Endothelial cell of umbilical vein (primary cell): ENCODE data around the gene ZYX. TPM values are rescaled to one million over a fixed set of nuclear protein-coding genes. Genes with fewer than 3 reads are reported as not detected.

ENCODE experiments used
- BruUV-seq: library from RNA; stranded (reverse); fragments of 400-500 nt; replicated peaks from 2 replicates; lab custom pipeline; 2021; lab: Mats Ljungman, UMichigan
- CTCF ChIA-PET: fragments of 300-600, 350-600 bp; sonication (Branson Sonifier 250); formaldehyde crosslinking; loops from one replicate; lab custom pipeline; 2021; ENCODE audit warnings: antibody characterized with exemption, inconsistent platforms; lab: Charles Lee
- POLR2A ChIA-PET: fragments of 300-600, 350-600 bp; sonication (Branson Sonifier 250); formaldehyde crosslinking; loops from one replicate; lab custom pipeline; 2021; ENCODE audit warnings: antibody characterized with exemption, inconsistent platforms; lab: Charles Lee
- DNase-seq: peaks from one replicate; pipeline ENCODE4 v3.0.0-alpha.2; 2011; ENCODE audit warnings: low read depth, low spot score
- FAIRE-seq: peaks from 2 replicates; lab custom pipeline; 2011; peaks lifted over from hg19 to GRCh38; lab: Jason Lieb, UNC
- H2AFZ ChIP-seq: 2 replicates; pipeline ENCODE4 v1.6.0; 2012; ENCODE audit warnings: low read depth, low read length, control low read depth, inconsistent platforms
- H3K27ac ChIP-seq: 2 replicates; pipeline ENCODE4 v1.5.1; 2011; ENCODE audit warnings: low read depth, mild to moderate bottlenecking, control low read depth, low read length, moderate library complexity; ENCODE audit not compliant: insufficient read depth
- H3K27me3 ChIP-seq, 2 experiments: 2 replicates each; pipeline versions ENCODE4 v1.6.0 to v1.6.1; 2011; ENCODE audit warnings: low read length in 2 of 2, mixed read lengths in 1 of 2; ENCODE audit not compliant: control insufficient read depth in 2 of 2, insufficient read depth in 2 of 2
- H3K36me3 ChIP-seq, 2 experiments: 2 replicates in 1 of 2; 3 replicates in 1 of 2; pipeline ENCODE4 v1.5.1; 2011; ENCODE audit warnings: low read length in 2 of 2, mild to moderate bottlenecking in 1 of 2, moderate library complexity in 1 of 2; ENCODE audit not compliant: control insufficient read depth in 2 of 2, insufficient read depth in 2 of 2; ENCODE audit errors: extremely low read depth in 1 of 2
- H3K4me1 ChIP-seq: 3 replicates; pipeline ENCODE4 v1.5.1; 2011; ENCODE audit warnings: mild to moderate bottlenecking, low read length; ENCODE audit not compliant: control insufficient read depth, insufficient read depth; ENCODE audit errors: extremely low read depth
- H3K4me2 ChIP-seq: 2 replicates; pipeline ENCODE4 v1.6.1; 2011; ENCODE audit warnings: low read length, control low read depth, mixed read lengths; ENCODE audit not compliant: insufficient read depth
- H3K4me3 ChIP-seq, 3 experiments: fragments of 200-600 bp in 1 of 3; sonication (generic), shearing (Covaris generic) in 1 of 3; replicated peaks in 1 of 3; 2 replicates each; pipeline ENCODE4 v1.5.1; 2011 to 2016; ENCODE audit warnings: control low read depth in 3 of 3, low read length in 3 of 3, mild to moderate bottlenecking in 2 of 3, inconsistent platforms in 1 of 3, low read depth in 1 of 3, moderate library complexity in 1 of 3; ENCODE audit not compliant: insufficient read depth in 1 of 3
- H3K79me2 ChIP-seq: 2 replicates; pipeline ENCODE4 v1.6.0; 2012; ENCODE audit warnings: low read length, inconsistent platforms; ENCODE audit not compliant: control insufficient read depth, insufficient read depth
- H3K9ac ChIP-seq: replicated peaks from 2 replicates; pipeline ENCODE3; 2011; ENCODE audit warnings: low read length, control low read depth; ENCODE audit not compliant: insufficient read depth; ENCODE audit errors: extremely low read depth
- H3K9me1 ChIP-seq: replicated peaks from 3 replicates; pipeline ENCODE4 v1.6.0; 2011; ENCODE audit warnings: mild to moderate bottlenecking, low read length; ENCODE audit not compliant: control insufficient read depth, insufficient read depth; ENCODE audit errors: extremely low read depth
- H3K9me3 ChIP-seq: replicated peaks from 2 replicates; pipeline ENCODE4 v1.5.1; 2012; ENCODE audit warnings: low read length, inconsistent platforms; ENCODE audit not compliant: control insufficient read depth, insufficient read depth
- H4K20me1 ChIP-seq: replicated peaks from 2 replicates; pipeline ENCODE3; 2011; ENCODE audit warnings: mild to moderate bottlenecking, low read length; ENCODE audit not compliant: control insufficient read depth, insufficient read depth; ENCODE audit errors: extremely low read depth
- EZH2 ChIP-seq: IDR thresholded peaks from 2 replicates; pipeline ENCODE4 v1.6.1; 2012; ENCODE audit warnings: borderline replicate concordance, low read depth, mild to moderate bottlenecking, moderate library complexity, low read length, inconsistent platforms; ENCODE audit not compliant: severe bottlenecking
- FOS ChIP-seq: IDR thresholded peaks from 2 replicates; pipeline ENCODE4 v1.6.1; 2011; ENCODE audit warnings: mild to moderate bottlenecking, low read length, moderate library complexity, borderline replicate concordance; ENCODE audit not compliant: insufficient read depth
- GATA2 ChIP-seq: IDR thresholded peaks from 2 replicates; pipeline ENCODE4 v1.7.0; 2011; ENCODE audit warnings: low read depth, mild to moderate bottlenecking, moderate library complexity, mixed read lengths, low read length; ENCODE audit not compliant: insufficient read length, insufficient read depth
- JUN ChIP-seq: IDR thresholded peaks from 2 replicates; pipeline ENCODE4 v1.6.1; 2011; ENCODE audit warnings: borderline replicate concordance, low read depth; ENCODE audit not compliant: insufficient read length, insufficient read depth
- MYC ChIP-seq: IDR thresholded peaks from one replicate; pipeline ENCODE4 v1.6.1; 2011; ENCODE audit warnings: mild to moderate bottlenecking, low read depth, low read length
- POLR2A ChIP-seq: IDR thresholded peaks from 2 replicates; pipeline ENCODE4 v1.6.1; 2012; ENCODE audit warnings: low read depth, mild to moderate bottlenecking, control low read depth, low read length
- POLR2AphosphoS5 ChIP-seq: IDR thresholded peaks from 2 replicates; pipeline ENCODE4 v1.6.1; 2012; ENCODE audit warnings: low read depth, mild to moderate bottlenecking, control low read depth, low read length, moderate library complexity; ENCODE audit not compliant: insufficient read depth
- dilution Hi-C: fragments of 300-500 bp; cut with MboI; formaldehyde crosslinking; loops from one replicate; pipeline ENCODE4 v1.15.0; 2019; ENCODE audit warnings: low sequenced_read_pairs; ENCODE audit not compliant: extremely low pct_ligation_motif_present
- intact Hi-C: fragments of 100-400 bp; cut with micrococcal nuclease; formaldehyde crosslinking; loops from one replicate; pipeline ENCODE4 v1.10.0; 2022
- polyA plus RNA-seq, 4 experiments: library from polyadenylated mRNA; depleted of rRNA in 3 of 4; stranded (reverse) in 3 of 4; unstranded in 1 of 4; fragments of >200 nt; gene quantifications; 2 replicates each; pipeline versions ENCODE4 v1.2.1 to v1.2.3, GENCODE V29; 2011 to 2012; ENCODE audit warnings: missing spikeins in 1 of 4
- total RNA-seq: library from RNA; stranded (reverse); gene quantifications from 2 replicates; pipeline ENCODE4 v1.2.3, GENCODE V29; 2021
- TF ChIP-seq, protein P1 (sequence below): IDR thresholded peaks from 2 replicates; pipeline ENCODE4 v1.6.1; 2011; ENCODE audit not compliant: insufficient read depth, insufficient read length
- TF ChIP-seq, protein P2 (sequence below), 2 donors: IDR thresholded peaks; 1 replicate in 1 of 2; 2 replicates in 1 of 2; pipeline ENCODE4 v1.5.1; 2011; ENCODE audit warnings: low read length in 2 of 2, mild to moderate bottlenecking in 2 of 2, moderate library complexity in 2 of 2, control low read depth in 1 of 2, inconsistent platforms in 1 of 2, low read depth in 1 of 2; ENCODE audit not compliant: insufficient read depth in 1 of 2; ENCODE audit errors: extremely low read depth in 1 of 2

The ZYX gene
- total and polyA plus RNA-seq, 2 donors (not counting 3 experiments of a cell fraction or from before 2014, with no cell fraction given) = 196 to 545 TPM

DNA sequence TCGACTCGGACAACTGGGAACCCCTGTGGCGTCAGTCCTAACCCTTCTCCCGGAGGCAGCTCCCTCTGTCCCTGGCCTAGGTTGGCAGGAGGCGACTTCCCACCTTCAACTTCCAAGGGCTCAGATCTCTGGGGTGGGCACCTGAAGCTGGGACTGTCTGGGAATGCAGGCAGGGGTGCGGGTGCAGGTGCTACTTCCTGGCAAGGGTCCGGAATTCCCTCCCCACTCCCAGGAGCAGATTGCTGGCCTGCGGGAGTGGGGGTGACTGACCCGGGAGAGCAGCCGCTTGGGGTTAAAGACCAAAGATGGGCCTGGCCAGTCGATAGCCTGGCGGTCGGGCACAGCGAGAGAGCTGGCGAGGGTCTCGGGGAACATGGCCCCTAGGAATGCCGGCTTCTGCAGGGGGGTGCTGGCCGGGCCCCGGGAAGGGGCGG is 27.1 kb downstream of the ZYX start:
- Histone ChIP-seq H3K36me3 (no peaks in the 10 kb centered on the region), H4K20me1 (no peaks in the 10 kb centered on the region), H3K4me2 (no peak overlapping the region), H3K27ac (no peak overlapping the region), H3K9me3 (no peaks in the 10 kb centered on the region), H2AFZ (no peak overlapping the region), H3K4me1 (peaks cover 14% of the 10 kb centered on the region), H3K9ac (no peak overlapping the region), H3K27me3 (no peaks in the 10 kb centered on the region), H3K9me1 (no peaks in the 10 kb centered on the region), H3K79me2 (no peaks in the 10 kb centered on the region), H3K4me3 (no peak overlapping the region)
- FAIRE-seq (no peak), DNase-seq (no peak)
- intact Hi-C loops (no loop called here), dilution Hi-C loops (no loop called here)
- POLR2A ChIA-PET = no interaction called here
- TF ChIP-seq JUN (no peak), MYC (no peak), POLR2A (no peak), EZH2 (no peak), GATA2 (no peak), POLR2AphosphoS5 (no peak), FOS (no peak)
- TF ChIP-seq, protein P1, sequence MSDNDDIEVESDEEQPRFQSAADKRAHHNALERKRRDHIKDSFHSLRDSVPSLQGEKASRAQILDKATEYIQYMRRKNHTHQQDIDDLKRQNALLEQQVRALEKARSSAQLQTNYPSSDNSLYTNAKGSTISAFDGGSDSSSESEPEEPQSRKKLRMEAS = no peak
- TF ChIP-seq, protein P2, sequence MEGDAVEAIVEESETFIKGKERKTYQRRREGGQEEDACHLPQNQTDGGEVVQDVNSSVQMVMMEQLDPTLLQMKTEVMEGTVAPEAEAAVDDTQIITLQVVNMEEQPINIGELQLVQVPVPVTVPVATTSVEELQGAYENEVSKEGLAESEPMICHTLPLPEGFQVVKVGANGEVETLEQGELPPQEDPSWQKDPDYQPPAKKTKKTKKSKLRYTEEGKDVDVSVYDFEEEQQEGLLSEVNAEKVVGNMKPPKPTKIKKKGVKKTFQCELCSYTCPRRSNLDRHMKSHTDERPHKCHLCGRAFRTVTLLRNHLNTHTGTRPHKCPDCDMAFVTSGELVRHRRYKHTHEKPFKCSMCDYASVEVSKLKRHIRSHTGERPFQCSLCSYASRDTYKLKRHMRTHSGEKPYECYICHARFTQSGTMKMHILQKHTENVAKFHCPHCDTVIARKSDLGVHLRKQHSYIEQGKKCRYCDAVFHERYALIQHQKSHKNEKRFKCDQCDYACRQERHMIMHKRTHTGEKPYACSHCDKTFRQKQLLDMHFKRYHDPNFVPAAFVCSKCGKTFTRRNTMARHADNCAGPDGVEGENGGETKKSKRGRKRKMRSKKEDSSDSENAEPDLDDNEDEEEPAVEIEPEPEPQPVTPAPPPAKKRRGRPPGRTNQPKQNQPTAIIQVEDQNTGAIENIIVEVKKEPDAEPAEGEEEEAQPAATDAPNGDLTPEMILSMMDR (IDR thresholded peaks at IDR 0.05; ENCODE audit: extremely low read depth in 1 of 2, insufficient read depth in 1 of 2, low read depth in 1 of 2, low read length in 2 of 2) = no peak
- CTCF ChIA-PET = interaction anchor here (0.8 to 4.7 kb wide), 10 partner anchors 8 to 720 kb away, joined by 3 to 52 read pairs (median 5); no protein-coding TSS in a partner anchor
- no TSS peak for BruUV-seq
